GM18511 (cell line): ENCODE measurements around the gene GGN.
A peak's percentile ranks its signal among the peaks of the same experiment; 100 is the strongest.
"Not testable (repeated sequence)": the region's sequence is repeated elsewhere in the genome, so short reads cannot be mapped to it uniquely, and the experiment has no call there.

ENCODE experiments used
- ATAC-seq: cut with Tn5 transposase; IDR thresholded peaks from one replicate; pipeline ENCODE4 v1.9.1; 2021; ENCODE audit warnings: mild to moderate bottlenecking, moderate library complexity; ENCODE audit not compliant: unreplicated experiment

Gene GGN

DNA sequence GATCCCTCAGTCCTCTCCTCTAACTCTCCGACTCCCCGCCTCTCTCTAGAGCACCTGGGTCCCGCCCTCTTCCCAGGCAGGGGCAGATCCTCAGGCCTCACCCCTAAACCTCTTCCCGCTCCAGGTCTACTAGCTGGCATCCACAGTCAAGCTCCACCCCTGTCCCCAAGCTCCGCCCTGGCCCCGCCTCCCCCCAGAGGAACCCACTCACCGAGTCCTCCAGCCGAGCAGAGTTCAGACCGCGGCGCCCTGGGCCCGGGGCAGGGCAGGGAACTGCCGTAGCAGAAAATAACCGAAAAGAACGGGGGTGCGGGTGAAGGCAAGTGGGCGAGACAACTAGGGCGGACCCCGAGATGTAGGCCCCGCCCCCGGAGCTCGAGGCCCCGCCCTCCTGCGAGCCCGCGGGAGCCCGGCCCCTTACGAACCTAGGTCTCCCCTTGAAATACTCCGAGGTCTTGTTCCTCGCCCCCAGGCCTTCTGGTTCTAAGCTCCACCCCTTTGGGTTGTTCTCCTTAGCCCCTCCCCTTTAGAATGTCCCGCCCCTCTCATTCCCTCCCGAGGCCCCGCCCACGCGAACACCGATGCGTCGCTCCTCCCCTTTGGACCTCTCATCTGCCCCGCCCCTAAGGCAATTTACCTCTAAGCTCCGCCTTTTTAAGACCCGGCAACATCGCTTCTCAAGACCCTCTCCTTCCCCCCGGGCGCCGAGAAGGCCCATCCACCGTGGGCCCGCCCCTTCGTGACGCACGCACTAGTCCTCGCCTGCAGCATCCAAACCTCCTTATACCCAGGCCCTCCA, at the start of gene GGN:
GGN (minus strand) TSS at position 485 of the 799 bp plus-strand sequence. CDS start 773 bp downstream, outside the sequence.
- ATAC-seq: peak; percentile 52

DNA sequence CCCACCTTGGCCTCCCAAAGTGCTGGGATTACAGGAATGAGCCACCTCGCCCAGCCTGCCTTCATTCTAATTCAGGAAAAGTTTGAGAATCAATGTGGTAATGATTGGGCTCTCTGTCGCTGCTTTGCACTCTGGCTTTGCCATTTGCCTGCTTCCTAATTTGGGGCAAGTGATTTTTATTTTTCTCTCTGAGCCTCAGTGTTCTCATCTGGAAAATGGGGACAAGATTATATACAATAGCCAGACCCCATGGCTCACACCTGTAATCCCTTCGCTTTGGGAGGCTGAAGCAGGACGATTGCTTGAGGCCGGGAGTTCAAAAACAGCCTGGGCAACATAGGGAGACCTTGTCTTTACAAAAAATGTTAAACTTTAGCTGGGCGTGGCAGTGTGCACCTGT, 49.5 kb upstream of the GGN start:
- ATAC-seq: no peak

DNA sequence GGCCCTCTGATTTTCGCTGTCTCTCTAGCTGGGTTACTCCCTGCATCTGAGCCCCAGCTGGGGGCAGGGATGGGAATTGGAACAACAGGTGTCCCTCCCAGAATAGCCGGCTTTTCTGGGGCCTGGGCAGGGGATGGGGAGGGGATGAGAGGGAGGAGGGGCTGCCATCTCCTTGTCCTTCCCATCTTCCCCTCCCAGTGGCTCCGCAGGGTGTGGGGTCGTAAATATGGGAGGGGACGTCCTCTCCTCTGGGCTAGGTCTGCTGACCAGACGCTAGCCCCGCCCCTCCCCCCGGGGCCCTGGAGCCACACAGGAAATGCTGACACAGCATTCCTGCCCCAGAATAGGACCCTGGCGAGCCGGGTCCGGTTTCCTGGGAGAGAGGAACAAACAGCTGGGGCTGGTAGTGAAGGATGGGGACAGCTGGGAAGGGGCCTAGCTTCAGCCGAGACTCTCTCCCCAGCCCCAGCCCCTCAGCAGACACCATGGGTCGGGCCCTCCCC, 46.8 kb upstream of the GGN start:
- ATAC-seq: no peak

DNA sequence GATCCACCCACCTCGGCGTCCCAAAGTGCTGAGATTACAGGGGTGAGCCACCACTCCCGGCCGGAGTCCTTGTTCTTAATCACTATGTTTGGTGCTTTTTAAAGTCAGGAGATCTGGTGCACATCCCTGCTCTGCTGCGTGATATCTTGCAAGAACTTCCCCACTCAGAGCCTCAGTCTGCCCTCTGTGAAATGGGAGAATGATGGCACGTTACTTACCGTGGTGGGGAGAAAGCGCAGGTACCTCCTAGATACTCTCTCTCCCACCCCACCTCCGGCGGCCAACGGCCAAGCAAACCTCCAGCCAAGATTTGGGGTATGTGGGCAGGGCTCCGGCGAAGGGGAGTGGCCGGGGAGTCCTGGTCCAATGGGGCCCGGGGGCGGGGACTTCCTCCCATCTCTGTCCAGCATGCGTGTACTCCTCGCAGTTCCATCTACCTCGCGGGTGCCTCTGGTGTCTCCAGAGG, 45.5 kb upstream of the GGN start, which contains the start of gene RYR1:
RYR1 (plus strand) TSS at position 424 of the 466 bp plus-strand sequence. CDS start 139 bp downstream, outside the sequence.
- ATAC-seq: no peak

DNA sequence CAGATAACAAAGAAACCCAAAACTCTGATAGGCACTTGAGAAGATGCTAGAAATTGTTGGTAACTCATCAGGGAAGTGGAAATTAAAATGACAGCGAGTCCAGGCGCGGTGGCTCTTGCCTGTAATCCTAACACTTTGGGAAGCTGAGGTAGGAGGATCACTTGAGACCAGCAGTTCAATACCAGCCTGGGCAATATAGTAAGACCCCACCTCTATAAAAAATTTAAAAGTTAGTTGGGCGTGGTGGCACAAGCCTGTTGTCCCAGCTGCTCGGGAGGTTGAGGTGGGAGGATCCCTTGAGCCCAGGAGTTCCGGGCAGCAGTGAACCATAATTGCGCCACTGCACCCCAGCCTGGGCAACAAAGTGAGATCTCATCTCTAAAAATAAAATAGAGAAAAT, 43.1 kb upstream of the GGN start:
- ATAC-seq: no peak

DNA sequence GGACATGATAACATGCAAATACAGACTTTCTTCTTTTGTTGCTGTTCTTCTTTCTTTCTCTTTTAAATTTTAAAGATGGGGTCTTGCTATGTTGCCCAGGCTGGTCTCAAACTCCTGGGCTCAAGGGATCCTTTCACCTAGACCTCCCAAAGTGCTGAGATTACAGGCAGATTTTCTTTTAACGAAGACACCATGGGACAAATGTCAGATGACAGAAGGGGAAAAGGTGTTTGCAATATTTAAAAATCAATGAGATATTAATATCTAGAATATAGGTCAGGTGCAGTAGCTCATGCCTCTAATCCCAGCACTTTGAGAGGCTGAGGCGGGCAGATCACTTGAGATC, 42.0 kb upstream of the GGN start:
- no peak for ATAC-seq

GRCh38 chr19:38429055-38429810, 41.4 kb upstream of the GGN start:
- ATAC-seq: no peak

GRCh38 chr19:38427035-38427677, 39.3 kb upstream of the GGN start:
- not testable (repeated sequence) for ATAC-seq

DNA sequence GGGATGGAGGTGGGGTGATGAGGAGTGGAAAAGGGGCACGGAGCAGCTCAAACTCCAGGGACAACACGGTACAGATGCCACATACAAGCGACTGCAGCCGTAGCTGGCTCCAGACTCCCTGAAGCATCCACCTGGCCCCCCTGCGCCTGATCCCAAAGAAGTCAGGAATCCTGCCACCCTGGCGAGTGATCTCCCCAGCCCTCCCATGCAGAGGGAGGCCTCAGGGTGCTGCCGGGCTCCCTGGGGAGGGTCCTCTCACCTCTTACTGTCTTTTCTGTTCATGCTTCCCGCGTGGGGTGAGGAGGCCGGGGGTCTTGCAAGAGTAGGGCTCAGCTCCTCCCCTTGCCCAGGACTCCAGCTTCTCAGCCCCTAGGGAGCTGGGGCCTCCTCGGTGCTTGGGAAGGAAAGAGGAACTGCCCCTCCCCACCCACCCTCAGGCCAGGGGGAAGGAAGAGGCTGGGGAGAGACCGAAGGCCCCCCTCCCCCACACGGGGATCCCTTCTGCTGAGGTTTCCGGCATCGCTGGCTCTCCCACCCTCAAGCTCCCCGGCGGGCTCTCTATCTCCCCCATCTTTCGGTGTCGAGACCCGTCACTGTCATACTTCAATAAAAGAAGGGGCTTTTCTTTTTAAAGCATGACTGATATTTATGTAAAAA, 38.1 kb upstream of the GGN start, which contains the start of gene RASGRP4:
RASGRP4 (minus strand) TSS at position 410 of the 657 bp plus-strand sequence; CDS start at position 282, 128 bp downstream.
- ATAC-seq: no peak

DNA sequence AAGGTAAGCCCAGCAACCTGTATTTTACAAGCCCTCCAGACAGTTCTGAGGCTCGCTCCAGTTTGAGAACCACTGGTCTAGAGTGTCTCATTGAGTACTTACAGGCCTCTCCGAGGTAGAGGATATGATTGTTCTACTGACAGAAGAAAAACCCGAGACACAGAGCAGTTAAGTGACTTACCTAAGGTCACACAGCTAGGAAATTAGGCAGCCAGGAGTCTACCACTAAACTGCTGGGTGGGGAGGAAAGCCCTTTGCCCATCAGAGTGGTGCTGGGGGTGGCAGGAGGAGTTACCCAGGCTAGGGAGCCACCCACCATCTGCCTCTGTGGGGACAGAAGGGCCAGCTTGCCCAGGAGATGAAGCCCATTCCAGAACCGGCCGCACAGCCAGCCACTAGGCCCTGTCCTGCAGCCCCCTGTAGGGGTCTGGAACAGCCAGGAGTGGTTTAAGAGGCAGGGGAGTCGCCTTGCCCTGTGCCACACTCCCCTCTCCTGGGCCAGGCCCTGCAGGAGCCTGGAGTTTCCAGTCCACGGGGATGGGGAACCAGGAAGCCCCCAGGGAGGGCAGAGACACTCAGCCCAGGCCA, 37.5 kb upstream of the GGN start:
- no peak for ATAC-seq

DNA sequence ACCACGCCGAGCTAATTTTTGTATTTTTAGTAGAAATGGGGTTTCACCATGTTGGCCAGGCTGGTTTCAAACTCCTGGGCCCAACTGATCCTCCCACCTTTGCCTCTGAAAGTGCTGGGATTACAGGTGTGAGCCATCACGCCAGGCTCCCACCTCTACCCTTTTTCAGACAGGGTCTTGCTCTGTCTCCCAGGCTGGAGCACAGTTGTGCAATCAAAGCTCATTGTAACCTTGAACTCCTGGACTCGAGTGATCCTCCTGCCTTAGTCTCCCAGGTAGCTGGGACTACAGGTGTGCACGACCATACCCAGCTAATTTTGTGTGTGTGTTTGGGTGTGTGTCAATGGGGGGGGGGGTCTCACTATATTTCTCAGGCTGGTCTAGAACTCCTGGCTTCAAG, 36.4 kb upstream of the GGN start:
- no peak for ATAC-seq

DNA sequence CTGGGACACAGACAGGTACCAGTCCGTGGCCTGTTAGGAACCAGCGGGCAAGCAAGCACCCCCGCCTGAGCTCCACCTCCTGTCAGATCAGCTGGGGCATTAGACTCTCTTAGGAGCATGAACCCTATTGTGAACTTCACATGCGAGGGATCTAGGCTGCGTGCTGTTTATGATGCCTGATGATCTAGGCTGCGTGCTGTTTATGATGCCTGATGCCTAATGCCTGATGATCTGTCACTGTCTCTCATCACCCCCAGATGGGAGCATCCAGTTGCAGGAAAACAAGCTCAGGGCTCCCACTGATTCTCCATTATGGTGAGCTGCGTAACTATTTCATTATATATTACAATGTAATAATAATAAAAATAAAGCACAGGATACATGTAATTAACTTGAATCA, 34.6 kb upstream of the GGN start:
- ATAC-seq: no peak

DNA sequence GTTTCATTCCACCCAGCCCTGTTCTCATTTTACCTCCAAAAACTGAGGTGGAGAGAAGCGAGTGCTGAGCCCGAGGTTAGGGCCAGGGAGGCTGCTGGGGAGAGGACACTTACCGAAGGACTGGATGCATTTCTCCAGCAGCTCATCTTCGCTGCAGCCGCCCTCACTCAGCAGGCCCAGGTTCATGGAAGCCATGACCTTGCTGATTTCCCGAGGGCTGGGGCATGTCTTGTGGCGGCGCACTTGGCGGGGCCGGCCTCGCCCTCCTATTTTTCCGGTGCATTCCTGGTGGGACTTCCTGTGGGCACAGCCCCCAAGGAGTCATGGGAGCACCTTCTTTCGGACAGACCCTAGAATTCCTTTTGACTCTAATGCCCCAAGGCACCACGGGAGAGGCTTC, 34.0 kb upstream of the GGN start:
- no peak for ATAC-seq

DNA sequence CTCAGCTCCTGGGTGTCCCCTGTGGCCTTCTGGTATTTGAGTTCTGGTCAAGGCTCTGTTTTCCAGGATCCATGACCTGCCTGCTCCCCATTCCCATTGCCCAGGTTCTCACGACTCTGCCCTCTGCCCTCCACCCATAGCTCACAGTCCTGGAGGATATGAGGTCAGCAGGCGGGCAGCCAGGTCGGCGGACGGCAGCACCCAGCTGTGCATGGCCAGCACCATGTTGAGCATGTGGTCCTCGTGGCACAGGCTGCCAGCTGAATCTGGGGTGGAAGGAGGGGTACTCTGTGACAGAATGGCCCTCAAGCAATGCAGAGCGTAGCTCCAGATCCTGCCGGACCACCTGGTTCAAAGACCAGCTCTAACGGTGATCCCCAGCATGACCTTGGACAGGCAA, 33.1 kb upstream of the GGN start:
- ATAC-seq: no peak

GRCh38 chr19:38417544-38418506, 30.0 kb upstream of the GGN start:
- no peak for ATAC-seq

DNA sequence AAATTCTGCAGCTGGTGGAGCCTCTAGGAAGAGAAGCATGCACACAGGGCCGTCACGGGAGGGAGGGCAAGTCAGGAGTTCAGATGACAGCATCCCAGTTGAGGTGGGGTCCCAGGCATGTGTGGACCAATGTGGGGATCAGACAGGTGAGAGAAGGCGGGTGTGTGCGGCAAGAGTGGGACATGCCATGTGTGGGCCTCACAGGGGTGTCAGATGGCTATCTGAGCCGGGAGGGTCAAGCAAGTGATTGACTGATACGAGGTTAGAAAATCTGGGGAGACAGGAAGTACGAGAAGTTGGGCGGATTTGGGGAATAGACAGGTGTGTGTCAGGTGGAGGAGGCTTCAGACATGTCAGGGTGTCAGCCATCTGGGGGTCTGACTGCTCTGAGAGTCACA, 29.3 kb upstream of the GGN start:
- ATAC-seq: no peak

GRCh38 chr19:38413416-38413815, 25.6 kb upstream of the GGN start:
- no peak for ATAC-seq

DNA sequence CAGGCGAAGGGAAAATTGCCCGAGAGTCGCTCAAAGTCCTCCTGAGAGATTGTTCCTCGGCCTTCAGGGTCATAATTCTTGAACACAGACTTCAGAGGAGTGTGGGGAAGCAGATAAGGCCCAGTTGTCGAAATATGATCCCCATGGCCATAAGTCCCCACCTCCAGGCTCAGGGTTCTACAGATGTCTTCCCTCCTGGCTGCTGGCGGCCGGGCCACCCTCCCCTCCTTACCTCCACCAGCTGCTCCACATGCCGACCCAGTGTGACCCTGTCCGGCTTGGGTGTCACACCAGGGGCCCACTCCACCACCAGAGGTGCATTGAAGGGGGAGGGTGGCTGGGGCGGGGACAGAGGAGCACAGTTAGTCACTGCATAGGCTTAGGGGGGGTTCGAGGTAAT, 25.1 kb upstream of the GGN start:
- no peak for ATAC-seq

DNA sequence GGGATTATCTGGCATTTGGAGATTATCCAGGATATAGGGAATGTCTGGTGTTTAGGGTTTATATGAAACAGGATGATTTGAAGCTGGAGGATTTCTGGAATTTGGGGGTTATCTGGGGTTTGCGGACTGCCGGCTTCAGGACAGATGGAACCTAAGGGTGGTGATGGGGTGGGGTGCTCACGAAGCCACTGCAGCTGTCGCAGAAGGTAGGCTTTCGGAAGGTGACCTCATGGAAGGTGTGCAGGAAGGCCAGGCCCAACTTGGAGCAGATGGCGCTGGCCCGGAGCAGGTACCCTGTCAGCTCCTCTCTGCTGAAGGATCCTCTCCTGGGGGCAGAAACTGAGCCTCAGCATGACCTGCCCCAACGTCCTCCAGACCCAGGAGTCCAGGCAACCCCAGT, 24.7 kb upstream of the GGN start:
- no peak for ATAC-seq
